GM23248 (cell line): ENCODE data around the gene ALK. TPM values are rescaled to one million over a fixed set of nuclear protein-coding genes. Genes with fewer than 3 reads are reported as not detected.

Experiments
- DNase-seq: peaks from one replicate; pipeline ENCODE4 v3.0.0-alpha.2; 2015
- H2AFZ ChIP-seq: fragments of 200-600 bp; sonication (generic); 2 replicates; pipeline ENCODE4 v1.6.1; 2016; ENCODE audit warnings: antibody characterized with exemption
- H3F3A ChIP-seq: fragments of 200-600 bp; sonication (generic); 2 replicates; pipeline ENCODE4 v1.6.1; 2016; ENCODE audit warnings: mild to moderate bottlenecking, antibody characterized with exemption, mixed run types; ENCODE audit not compliant: insufficient read depth
- H3K27ac ChIP-seq: fragments of 200-600 bp; sonication (generic); 2 replicates; pipeline ENCODE4 v1.5.1; 2016; ENCODE audit warnings: mild to moderate bottlenecking
- H3K27me3 ChIP-seq: fragments of 200-600 bp; sonication (generic); replicated peaks from 2 replicates; pipeline ENCODE4 v1.6.1; 2016; ENCODE audit warnings: mild to moderate bottlenecking; ENCODE audit not compliant: insufficient read depth
- H3K36me3 ChIP-seq: fragments of 200-600 bp; sonication (generic); 2 replicates; pipeline ENCODE4 v1.6.1; 2016; ENCODE audit warnings: low read depth, mild to moderate bottlenecking
- H3K4me1 ChIP-seq: fragments of 200-600 bp; sonication (generic); 2 replicates; pipeline ENCODE4 v1.6.1; 2016; ENCODE audit warnings: mild to moderate bottlenecking; ENCODE audit not compliant: insufficient read depth
- H3K4me2 ChIP-seq: fragments of 200-600 bp; sonication (generic); one replicate; pipeline ENCODE4 v1.6.1; 2016; ENCODE audit warnings: mild to moderate bottlenecking; ENCODE audit not compliant: unreplicated experiment
- H3K4me3 ChIP-seq: fragments of 200-600 bp; sonication (generic); 2 replicates; pipeline ENCODE4 v1.5.1; 2016; ENCODE audit warnings: mild to moderate bottlenecking
- H3K79me2 ChIP-seq: fragments of 200-600 bp; sonication (generic); 2 replicates; pipeline ENCODE4 v1.6.1; 2016; ENCODE audit warnings: mild to moderate bottlenecking; ENCODE audit not compliant: insufficient read depth
- H3K9ac ChIP-seq: fragments of 200-600 bp; sonication (generic); 2 replicates; pipeline ENCODE4 v1.6.1; 2016; ENCODE audit warnings: mild to moderate bottlenecking
- H3K9me2 ChIP-seq: fragments of 200-600 bp; sonication (generic); 2 replicates; pipeline ENCODE4 v1.6.1; 2016; ENCODE audit warnings: mixed run types, mild to moderate bottlenecking, moderate library complexity; ENCODE audit not compliant: insufficient read depth
- H3K9me3 ChIP-seq: fragments of 200-600 bp; sonication (generic); one replicate; pipeline ENCODE4 v1.6.1; 2017; ENCODE audit warnings: low read depth
- H4K20me1 ChIP-seq: fragments of 200-600 bp; sonication (generic); 2 replicates; pipeline ENCODE4 v1.6.0; 2016; ENCODE audit not compliant: insufficient read depth
- EZH2 ChIP-seq: fragments of 200-600 bp; sonication (generic); IDR thresholded peaks from 2 replicates; pipeline ENCODE4 v1.6.1; 2018; ENCODE audit warnings: antibody characterized with exemption, mild to moderate bottlenecking; ENCODE audit not compliant: insufficient read depth, poor library complexity, severe bottlenecking
- EZH2phosphoT487 ChIP-seq: fragments of 200-600 bp; sonication (generic); IDR thresholded peaks from 2 replicates; pipeline ENCODE4 v1.6.1; 2018; ENCODE audit warnings: antibody characterized with exemption, moderate library complexity, mild to moderate bottlenecking, low read depth; ENCODE audit not compliant: insufficient read depth
- WGBS, 2 experiments: methylation state at CpG; one replicate each; pipeline ENCODE4 v1.1.6; 2015 to 2017; ENCODE audit warnings: low lambda C conversion rate in 2 of 2, low coverage in 1 of 2; ENCODE audit errors: missing lambda C conversion rate in 2 of 2; 5-methylcytosine and 5-hydroxymethylcytosine counted together
- in situ Hi-C: fragments of 300-500 bp; cut with MboI; formaldehyde crosslinking; loops from 2 replicates; pipeline ENCODE4 v1.15.0; 2020
- polyA plus RNA-seq: library from polyadenylated mRNA; unstranded; fragments of >200 nt; fragmentation: Nextera tagmentation; extraction: Ambion mirVana; gene quantifications from 2 replicates; pipeline ENCODE4 v1.2.1, GENCODE V29; 2016
- total RNA-seq: library from RNA; depleted of rRNA; stranded (reverse); fragments of >200 nt; shearing (Covaris generic); gene quantifications from 2 replicates; pipeline ENCODE4 v1.2.3, GENCODE V29; 2014

The ALK gene
- total and polyA plus RNA-seq, 2 experiments from 2014 or later, result under 0.01 to 0.05 TPM

- Histone ChIP-seq H3K9me2 (no peaks in the 10 kb centered on the region), H3F3A (no peaks in the 10 kb centered on the region), H3K9ac (no peak overlapping the region), H3K4me1 (no peaks in the 10 kb centered on the region), H3K27me3 (peaks cover 11% of the 10 kb centered on the region), H3K9me3 (no peaks in the 10 kb centered on the region), H3K27ac (no peak overlapping the region), H3K4me2 (no peak overlapping the region), H2AFZ (no peak overlapping the region), H3K79me2 (no peaks in the 10 kb centered on the region), H4K20me1 (no peaks in the 10 kb centered on the region), H3K4me3 (no peak overlapping the region), H3K36me3 (no peaks in the 10 kb centered on the region)
- WGBS, 2 experiments, result 30 to 46% methylated on average over 3 of the region's 3 CpGs
- no peak for TF ChIP-seq EZH2phosphoT487
- TF ChIP-seq EZH2, result no peak
- DNase-seq, result no peak
- in situ Hi-C loops, result no loop called here
Observed at GRCh38 chr2:29613067-29613466, 308.3 kb downstream of the ALK start.

- no peak overlapping the region for H2AFZ ChIP-seq
- no peaks in the 10 kb centered on the region for H3K9me3 ChIP-seq
- H4K20me1 ChIP-seq, result no peaks in the 10 kb centered on the region
- no peak overlapping the region for H3K4me2 ChIP-seq
- no peak for TF ChIP-seq EZH2
- TF ChIP-seq EZH2phosphoT487, result no peak
- H3K9me2 ChIP-seq, result no peaks in the 10 kb centered on the region
- DNase-seq, result no peak
- H3K4me3 ChIP-seq, result no peak overlapping the region
- no peak overlapping the region for H3K27ac ChIP-seq
- no peaks in the 10 kb centered on the region for H3K4me1 ChIP-seq
- 83 to 86% methylated on average over 4 of the region's 4 CpGs for WGBS, 2 experiments
- no peaks in the 10 kb centered on the region for H3K79me2 ChIP-seq
- in situ Hi-C loops, result no loop called here
- H3F3A ChIP-seq, result no peaks in the 10 kb centered on the region
- peaks cover 11% of the 10 kb centered on the region for H3K27me3 ChIP-seq
- H3K36me3 ChIP-seq, result no peaks in the 10 kb centered on the region
- H3K9ac ChIP-seq, result no peak overlapping the region
Observed at GRCh38 chr2:29612568-29612967, 308.8 kb downstream of the ALK start.

GRCh38 chr2:29611850-29612249, 309.5 kb downstream of the ALK start:
- H2AFZ ChIP-seq, result no peak overlapping the region
- in situ Hi-C loops, result no loop called here
- no peaks in the 10 kb centered on the region for H3K9me3 ChIP-seq
- no peak overlapping the region for H3K4me3 ChIP-seq
- H3K9ac ChIP-seq, result no peak overlapping the region
- no peak for TF ChIP-seq EZH2phosphoT487
- no peak for TF ChIP-seq EZH2
- WGBS, 2 experiments, result 56 to 67% methylated on average over 5 of the region's 5 CpGs
- no peak overlapping the region for H3K27ac ChIP-seq
- 0 out of 2 replicates have a peak, but pooled peaks cover under 1% of the 10 kb centered on the region for H3K4me1 ChIP-seq
- no peaks in the 10 kb centered on the region for H3K79me2 ChIP-seq
- H3K4me2 ChIP-seq, result no peak overlapping the region
- no peaks in the 10 kb centered on the region for H4K20me1 ChIP-seq
- no peak for DNase-seq
- H3K27me3 ChIP-seq, result peaks cover 11% of the 10 kb centered on the region
- H3K36me3 ChIP-seq, result no peaks in the 10 kb centered on the region
- no peaks in the 10 kb centered on the region for H3K9me2 ChIP-seq
- peaks cover under 1% of the 10 kb centered on the region; the same call in 1 of the 2 replicates for H3F3A ChIP-seq

- 50 to 51% methylated on average over 2 of the region's 2 CpGs for WGBS, 2 experiments
- H3F3A ChIP-seq, result peaks cover 6% of the 10 kb centered on the region; the same call in 1 of the 2 replicates
- no peaks in the 10 kb centered on the region for H3K36me3 ChIP-seq
- H2AFZ ChIP-seq, result no peak overlapping the region
- H3K79me2 ChIP-seq, result no peaks in the 10 kb centered on the region
- H3K9me2 ChIP-seq, result no peaks in the 10 kb centered on the region
- no peaks in the 10 kb centered on the region for H3K9me3 ChIP-seq
- H3K4me1 ChIP-seq, result peaks cover 6% of the 10 kb centered on the region; the same call in 1 of the 2 replicates
- H3K4me3 ChIP-seq, result no peak overlapping the region
- in situ Hi-C loops, result no loop called here
- no peak overlapping the region for H3K9ac ChIP-seq
- DNase-seq, result no peak
- H3K27ac ChIP-seq, result no peak overlapping the region
- no peaks in the 10 kb centered on the region for H4K20me1 ChIP-seq
- no peak overlapping the region for H3K4me2 ChIP-seq
- H3K27me3 ChIP-seq, result peaks cover 11% of the 10 kb centered on the region
- no peak for TF ChIP-seq EZH2
- TF ChIP-seq EZH2phosphoT487, result no peak
Observed at GRCh38 chr2:29611261-29611660, 310.1 kb downstream of the ALK start.

- no peaks in the 10 kb centered on the region for H4K20me1 ChIP-seq
- DNase-seq, result no peak
- in situ Hi-C loops, result no loop called here
- peaks cover 11% of the 10 kb centered on the region for H3K27me3 ChIP-seq
- H3F3A ChIP-seq, result peaks cover 13% of the 10 kb centered on the region; the same call in 1 of the 2 replicates
- TF ChIP-seq EZH2 (no peak), EZH2phosphoT487 (no peak)
- no peaks in the 10 kb centered on the region for H3K36me3 ChIP-seq
- H2AFZ ChIP-seq, result no peak overlapping the region
- H3K9ac ChIP-seq, result no peak overlapping the region
- H3K9me2 ChIP-seq, result no peaks in the 10 kb centered on the region
- H3K4me1 ChIP-seq, result peaks cover 11% of the 10 kb centered on the region
- no peak overlapping the region for H3K27ac ChIP-seq
- H3K9me3 ChIP-seq, result no peaks in the 10 kb centered on the region
- no peak overlapping the region for H3K4me3 ChIP-seq
- no peaks in the 10 kb centered on the region for H3K79me2 ChIP-seq
- 73 to 81% methylated on average over 3 of the region's 3 CpGs for WGBS, 2 experiments
- no peak overlapping the region for H3K4me2 ChIP-seq
Observed at GRCh38 chr2:29610569-29610968, 310.8 kb downstream of the ALK start.
